Brain pericyte (primary cell): ENCODE results near the gene RNASEH2B.

Experiments
- DNase-seq: peaks from one replicate; pipeline ENCODE4 v3.0.0-alpha.2; 2012; ENCODE audit warnings: low read depth, low spot score

Gene RNASEH2B

DNA sequence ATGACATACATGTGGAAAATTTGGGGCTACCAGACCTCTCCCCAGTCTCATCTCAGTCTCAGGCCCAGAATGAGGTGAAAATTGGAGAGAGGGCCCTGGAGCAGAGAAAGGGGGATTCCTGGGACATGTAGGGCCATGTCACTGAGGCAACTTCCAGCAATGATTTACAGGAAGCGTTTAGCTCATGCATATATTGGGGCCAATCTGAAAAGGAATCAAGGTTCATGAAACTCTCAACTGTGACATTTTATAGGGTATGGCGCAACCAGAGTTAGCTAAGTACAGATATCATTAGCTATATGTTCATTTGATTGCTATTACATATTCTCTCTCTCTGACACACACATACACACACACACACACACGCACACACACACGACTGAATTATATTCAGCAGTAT is 86.3 kb downstream of the RNASEH2B start:
- DNase-seq = no peak

GRCh38 chr13:50998326-50998725 is 88.7 kb downstream of the RNASEH2B start:
- DNase-seq = no peak

- no peak for DNase-seq
Observed at GRCh38 chr13:50999641-51000040, 90.0 kb downstream of the RNASEH2B start.

- DNase-seq = no peak
Observed at GRCh38 chr13:51000061-51000460, 90.5 kb downstream of the RNASEH2B start.

DNA sequence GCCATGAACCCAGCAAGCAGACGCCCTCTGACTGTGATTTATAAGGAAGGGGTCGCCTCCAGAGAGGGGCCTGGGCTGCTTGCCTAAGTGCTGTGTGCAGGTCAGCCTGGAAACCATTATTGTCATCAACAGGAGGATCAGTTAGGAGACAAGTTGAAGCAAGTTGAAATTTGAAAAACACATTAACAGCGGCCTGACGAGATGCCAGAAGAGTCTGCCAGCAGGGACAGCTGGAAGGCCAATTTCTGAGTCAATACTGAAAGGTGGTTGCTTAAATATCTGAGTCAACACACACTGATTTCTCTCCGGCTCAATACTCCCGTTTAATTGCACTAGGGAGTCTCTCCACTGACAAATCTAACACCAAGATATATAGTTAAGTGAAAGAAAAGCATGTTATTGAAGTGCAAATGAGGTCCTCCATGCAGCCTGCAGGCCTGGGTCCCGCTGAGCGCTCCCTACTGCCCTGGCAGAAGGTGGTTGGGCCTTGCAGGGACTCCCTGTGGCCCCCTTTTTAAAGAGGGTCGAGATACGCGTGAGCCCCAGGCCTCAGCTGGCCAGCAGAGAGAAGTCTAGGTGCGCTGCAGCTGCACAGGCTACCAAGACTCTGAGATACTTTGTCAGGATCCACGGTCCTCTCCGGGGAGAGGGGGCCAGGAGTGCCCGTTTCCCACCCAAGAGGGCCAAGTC is 91.1 kb downstream of the RNASEH2B start:
- no peak for DNase-seq

DNA sequence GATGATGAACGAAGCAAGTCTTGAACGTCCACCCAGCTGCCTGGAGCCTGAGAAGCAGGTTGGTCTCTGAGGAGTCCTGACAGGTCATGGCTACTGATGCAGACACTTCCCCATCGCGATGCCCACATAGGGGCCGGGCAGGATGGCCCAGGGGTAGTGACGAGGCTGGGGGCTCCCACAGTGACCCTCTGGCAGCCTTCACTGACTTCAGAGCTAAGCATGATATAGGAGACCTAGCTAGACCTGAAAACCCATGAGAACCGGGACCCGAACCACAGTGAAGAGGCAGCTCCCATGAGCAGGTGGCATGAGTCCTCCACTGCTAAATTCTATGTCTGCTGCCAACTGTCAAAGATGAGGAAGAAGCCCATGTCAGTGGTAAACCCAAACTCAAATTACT is 91.7 kb downstream of the RNASEH2B start:
- no peak for DNase-seq

DNA sequence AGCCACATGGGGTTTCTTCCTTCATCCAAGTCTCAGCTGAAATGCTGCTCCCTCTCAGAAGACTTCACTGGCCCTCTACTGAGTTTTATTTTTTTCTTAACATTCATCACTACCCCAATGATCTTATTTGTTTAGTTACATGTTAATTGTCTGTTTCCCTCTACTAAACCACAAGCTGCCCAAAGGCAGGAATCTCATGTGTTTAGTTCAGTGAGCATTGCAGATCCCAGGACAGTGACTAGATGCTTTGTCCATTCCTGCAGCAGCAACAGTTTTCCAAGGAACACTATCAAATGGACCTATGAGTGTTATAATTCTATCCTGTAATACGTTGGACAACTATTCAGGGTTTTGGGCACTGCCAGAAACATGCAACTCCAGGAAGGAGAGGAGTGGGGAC is 93.1 kb downstream of the RNASEH2B start:
- DNase-seq = no peak

DNA sequence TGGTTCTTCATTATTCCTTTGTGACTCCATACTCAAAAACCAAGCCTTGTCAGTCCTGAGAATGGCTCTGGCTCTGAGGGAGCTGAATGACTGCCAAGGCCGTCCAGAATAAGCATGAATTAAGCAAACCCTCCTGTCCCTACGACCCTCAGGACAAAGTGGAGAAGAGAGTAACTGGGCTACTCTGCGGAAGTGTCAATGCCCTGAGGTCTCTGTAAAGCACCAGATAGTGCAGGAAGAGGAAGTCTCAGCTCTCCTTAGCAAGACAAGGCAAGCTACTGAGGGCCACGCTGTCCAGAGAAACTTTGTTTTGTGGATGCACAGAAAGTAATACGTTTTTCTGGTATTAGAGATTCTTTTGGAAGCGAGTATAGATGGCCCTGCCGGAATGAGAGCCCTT is 94.1 kb downstream of the RNASEH2B start:
- no peak for DNase-seq

DNA sequence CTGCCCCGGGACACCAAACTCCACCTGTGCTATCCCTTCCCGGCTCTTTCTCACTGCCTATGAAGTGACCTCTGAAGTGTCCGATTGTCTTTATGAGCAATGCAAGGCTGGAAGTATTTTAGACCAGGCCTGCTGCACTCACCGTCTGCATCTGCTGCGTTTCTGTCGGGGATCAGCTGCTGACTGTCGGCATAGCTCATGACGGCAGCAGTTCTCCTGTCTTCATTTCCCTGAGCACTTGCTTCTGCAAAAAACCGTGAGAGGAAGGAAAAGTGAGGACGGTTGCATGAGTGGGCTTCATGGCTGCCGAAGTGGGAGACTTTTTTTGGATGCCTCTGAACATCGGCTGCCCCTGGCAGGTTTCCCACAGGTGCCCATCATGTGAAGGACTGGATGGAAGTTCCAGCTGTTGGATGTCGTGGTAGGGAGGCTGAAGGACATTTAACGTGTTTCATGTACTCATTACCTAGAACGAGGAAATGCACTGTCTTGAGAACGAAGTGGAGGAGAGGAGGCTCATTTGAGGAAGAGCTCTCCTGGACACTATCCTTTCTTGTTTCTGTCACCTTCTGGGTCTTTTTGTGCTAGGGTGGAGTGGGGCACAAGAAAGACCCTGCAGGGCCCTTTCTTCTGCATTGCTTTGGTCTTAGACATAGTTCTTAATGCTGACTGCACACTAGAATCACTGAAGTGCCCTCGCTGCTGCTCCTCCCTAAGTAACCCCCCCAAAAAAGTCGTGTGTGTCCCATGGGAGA is 94.7 kb downstream of the RNASEH2B start:
- no peak for DNase-seq

GRCh38 chr13:51004918-51005460 is 95.4 kb downstream of the RNASEH2B start:
- DNase-seq = no peak

- no peak for DNase-seq
Observed at GRCh38 chr13:51005566-51005965, 96.0 kb downstream of the RNASEH2B start.
